Hematopoietic multipotent progenitor cell (in vitro differentiated cells): Measurements from ENCODE around the gene LENG8. TPM values are rescaled to one million over a fixed set of nuclear protein-coding genes. Genes with fewer than 3 reads are reported as not detected.
"Not testable (repeated sequence)": the region's sequence is repeated elsewhere in the genome, so short reads cannot be mapped to it uniquely, and the experiment has no call there.

Experiments used
- DNase-seq, 3 donors: peaks; one replicate each; pipeline ENCODE4 v3.0.0-alpha.2; 2011 to 2015; ENCODE audit warnings: low read depth in 2 of 3, low spot score in 2 of 3
- total RNA-seq: library from RNA; depleted of rRNA; stranded (reverse); fragments of >200 nt; gene quantifications from one replicate; pipeline ENCODE4 v1.2.3, GENCODE V29; 2012

The LENG8 gene
- total RNA-seq, 1 donor: 170 TPM

DNA sequence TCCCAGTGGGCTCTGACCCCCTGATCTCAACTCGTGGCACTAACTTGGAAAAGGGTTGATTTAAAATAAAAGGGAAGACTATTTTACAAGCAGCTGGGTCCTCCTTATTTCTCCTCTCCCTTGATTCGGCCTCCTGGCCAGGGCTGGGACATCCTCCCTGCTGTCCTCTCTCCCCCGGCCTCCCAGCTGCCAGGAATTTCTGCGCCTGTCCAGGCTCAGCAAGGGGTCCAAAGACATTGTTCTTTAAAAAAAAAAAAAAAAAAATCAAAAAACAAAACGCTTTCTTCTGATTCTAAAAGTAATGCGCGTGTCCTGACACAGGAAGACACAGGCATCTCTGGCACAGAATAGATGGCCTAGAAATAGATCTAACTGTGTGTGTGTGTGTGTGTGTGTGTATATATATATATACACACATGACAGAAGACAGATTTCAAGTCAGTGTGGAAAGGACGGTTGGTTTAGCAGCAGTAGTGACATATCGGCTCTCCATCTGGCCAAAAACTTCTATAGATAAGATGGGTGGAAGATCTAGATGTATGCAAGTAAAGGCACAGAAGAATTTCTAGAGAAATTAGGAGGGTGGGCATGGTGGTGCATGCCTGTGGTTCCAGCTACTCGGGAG lies 12.3 kb upstream of the LENG8 start:
- DNase-seq: no peak

DNA sequence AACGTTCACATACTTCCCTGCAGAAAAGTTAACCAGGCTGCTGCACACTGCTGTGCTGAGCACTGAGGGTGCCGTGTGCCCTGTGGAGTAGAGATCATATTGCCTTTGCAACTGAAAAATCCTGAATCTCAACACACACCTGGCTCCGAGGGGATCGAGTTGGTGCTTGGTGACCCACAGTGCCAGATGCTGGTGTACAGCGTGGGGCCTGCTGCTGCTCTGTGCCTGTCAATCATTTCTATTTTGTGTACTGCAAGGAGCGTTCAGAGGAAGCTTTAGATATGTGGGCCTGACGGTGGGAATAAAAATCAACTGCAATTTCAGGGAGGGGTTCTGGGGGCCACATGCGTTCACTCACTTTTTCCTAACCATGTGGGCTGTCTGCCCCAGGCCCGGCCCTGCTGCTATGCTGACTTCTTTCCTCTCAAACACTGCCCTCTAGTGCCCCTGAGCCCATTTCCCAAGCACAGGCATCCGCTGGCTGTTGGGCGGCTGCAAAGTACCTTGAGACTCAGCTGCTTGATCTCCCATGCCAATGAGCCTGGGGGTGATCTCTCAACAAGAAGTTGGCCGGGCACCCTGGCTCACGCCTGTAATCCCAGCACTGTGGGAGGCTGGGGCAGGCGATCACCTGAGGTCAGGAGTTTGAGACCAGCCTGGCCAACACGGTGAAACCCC lies 9.7 kb upstream of the LENG8 start:
- DNase-seq: peak in 2 of 3 donors; percentile 51 to 68

DNA sequence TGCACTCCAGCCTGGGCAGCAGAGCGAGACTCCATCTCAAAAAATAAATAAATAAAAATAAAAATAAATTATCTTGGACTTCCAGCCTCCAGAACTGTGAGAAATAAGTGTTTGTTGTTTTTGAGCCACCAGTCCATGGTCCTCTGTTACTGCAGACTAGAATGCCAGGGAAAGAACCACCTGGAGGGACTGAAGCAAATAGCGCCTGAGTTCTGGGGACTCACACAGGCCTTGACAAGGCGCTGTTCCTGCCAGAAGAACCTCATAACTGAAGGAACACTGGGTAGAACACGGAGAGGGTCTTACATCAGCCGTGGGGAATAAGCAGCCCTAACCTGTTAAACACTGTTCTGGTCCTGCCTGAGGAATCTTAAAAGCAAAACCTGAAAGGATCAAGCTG lies 8.4 kb upstream of the LENG8 start:
- DNase-seq: no peak

DNA sequence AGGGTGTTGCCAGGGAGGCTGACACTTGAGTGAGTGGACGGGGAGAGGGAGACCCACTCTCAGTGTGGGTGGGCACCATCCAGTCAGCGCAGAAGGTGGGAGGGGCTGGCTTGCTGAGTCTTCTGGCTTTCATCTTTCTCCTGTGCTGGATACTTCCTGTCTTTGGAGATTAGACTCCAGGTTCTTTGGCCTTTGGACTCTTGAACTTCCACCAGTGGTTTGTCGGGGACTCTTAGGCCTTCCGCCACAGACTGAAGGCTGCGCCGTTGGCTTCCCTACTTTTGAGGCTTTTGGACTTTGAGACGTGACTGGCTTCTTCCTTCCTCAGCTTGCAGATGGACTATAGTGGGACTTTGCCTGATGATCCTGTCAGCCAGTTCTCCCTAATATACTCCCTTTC lies 4.3 kb upstream of the LENG8 start:
- no peak for DNase-seq

DNA sequence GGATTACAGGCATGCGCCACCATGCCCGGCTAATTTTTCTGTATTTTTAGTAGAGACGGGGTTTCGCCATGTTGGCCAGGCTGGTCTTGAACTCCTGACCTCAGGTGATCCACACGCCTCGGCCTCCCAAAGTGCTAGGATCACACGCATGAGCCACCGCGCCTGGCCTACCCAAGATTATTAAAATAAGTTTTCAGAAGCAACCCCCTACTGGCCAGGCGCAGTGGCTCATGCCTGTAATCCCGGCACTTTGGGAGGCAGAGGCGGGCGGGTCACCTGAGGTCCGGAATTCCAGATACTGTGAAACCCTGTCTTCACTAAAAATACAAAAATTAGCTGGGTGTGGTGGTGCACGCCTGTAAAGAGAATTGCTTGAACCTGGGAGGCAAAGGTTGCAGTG lies 2.6 kb upstream of the LENG8 start:
- not testable (repeated sequence) for DNase-seq

DNA sequence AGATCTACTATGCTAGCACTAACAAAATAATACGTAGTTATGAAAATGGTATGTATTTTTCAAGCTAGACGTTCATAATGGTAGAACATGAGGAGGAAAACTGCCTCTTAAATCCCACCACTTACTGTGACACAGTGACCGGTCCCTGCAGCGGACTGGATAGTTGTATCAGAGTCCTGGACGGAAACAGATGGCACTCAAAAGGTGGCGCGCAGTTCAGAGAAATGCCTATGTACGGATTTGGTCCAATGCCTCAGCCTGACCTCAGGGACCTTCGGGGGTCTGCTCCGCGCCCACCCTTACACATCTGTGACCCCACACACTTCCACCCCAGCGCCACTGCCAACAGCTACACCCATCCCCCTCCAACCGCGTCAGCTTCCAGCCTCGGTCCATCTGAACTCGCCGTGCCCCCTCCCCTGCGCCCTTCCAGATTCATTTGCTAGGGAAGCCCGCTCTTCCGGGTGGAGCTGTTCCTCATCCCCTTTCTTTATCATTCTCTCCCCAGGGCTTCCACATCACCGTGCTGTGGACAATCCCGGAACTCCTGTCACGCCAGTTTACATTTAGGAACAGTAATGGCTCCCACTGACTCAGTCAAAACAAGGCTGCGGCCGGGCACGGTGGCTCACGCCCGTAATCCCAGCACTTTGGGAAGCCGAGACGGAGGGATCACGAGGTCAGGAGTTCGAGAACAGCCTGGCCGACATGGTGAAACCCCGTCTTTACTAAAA lies 792 bp upstream of the LENG8 start:
- DNase-seq: peak; percentile 40 to 62 (median 45)

DNA sequence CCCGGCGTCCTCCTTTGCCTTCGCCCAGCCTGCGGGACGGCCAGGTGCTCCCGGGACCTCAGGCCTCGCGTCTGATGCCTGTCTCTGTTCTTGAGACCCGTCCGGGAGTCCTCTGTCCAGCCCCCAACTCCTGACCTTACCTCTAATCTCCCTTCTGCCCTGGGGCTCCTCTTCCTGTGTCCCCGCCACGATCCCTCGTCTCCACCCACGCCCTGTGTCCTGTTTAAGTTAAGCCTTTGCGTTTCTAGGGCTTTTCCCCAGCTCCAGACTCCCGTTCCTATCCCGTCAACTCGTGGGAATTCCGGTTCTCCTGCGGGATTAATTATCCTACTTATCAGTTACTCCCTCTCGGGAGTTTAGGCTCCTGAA lies 686 bp downstream of the LENG8 start:
- no peak for DNase-seq

DNA sequence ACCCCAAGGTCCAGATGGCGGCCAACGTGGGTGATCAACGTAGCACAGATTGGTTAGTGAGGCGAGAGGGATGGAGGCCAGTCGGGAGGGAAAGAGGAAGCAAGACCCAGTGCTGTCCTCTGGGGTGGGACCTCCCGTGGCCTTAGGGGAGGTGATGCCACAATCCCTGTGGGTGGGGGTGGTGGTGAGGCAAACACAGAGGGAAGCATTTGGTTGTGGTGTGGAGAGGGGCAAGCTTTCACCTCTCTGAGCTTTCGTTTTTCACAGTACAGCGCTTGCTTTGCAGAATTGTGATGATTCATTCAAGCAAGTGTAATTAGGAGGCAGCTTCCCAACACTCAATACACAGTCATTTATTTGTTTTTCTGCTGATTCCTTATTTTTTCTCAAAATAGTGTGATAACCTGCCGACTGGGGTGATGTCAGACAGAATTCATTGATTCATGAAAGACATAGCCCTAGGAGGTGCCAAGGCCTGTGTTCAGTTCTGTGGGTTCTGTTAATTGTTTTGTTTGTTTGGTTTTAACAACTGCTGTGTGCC lies 2.4 kb downstream of the LENG8 start:
- no peak for DNase-seq

DNA sequence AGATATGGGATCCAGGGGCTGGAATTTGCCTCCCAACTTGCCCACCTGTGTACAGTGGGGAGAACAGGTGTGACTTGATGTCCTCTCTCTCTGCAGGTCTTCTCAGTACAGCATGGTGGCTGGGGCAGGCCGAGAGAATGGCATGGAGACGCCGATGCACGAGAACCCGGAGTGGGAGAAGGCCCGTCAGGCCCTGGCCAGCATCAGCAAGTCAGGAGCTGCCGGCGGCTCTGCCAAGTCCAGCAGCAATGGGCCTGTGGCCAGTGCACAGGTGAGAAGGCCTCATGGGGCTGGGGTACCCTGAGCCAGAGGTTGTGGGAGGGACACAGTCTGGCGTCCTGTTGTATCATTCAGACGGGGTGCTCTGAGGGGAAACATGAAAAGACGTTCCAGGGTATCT lies 3.0 kb downstream of the LENG8 start:
- DNase-seq: no peak

DNA sequence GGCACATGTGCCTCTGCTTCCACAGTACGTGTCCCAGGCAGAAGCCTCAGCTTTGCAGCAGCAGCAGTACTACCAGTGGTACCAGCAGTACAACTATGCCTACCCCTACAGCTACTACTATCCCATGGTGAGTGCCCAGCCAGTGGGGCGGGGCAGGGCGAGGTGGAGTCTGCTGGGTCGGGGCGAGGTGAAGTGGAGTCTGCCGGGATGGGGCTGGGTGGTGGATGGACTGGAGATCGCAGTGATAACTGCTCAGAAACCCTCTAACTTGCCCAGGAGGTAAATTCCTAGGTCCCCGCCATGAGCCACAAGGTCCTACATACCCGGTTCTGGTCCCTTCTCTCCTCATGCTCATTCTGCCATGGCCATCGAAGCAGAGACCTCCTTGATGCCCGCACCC lies 3.6 kb downstream of the LENG8 start:
- DNase-seq: no peak

DNA sequence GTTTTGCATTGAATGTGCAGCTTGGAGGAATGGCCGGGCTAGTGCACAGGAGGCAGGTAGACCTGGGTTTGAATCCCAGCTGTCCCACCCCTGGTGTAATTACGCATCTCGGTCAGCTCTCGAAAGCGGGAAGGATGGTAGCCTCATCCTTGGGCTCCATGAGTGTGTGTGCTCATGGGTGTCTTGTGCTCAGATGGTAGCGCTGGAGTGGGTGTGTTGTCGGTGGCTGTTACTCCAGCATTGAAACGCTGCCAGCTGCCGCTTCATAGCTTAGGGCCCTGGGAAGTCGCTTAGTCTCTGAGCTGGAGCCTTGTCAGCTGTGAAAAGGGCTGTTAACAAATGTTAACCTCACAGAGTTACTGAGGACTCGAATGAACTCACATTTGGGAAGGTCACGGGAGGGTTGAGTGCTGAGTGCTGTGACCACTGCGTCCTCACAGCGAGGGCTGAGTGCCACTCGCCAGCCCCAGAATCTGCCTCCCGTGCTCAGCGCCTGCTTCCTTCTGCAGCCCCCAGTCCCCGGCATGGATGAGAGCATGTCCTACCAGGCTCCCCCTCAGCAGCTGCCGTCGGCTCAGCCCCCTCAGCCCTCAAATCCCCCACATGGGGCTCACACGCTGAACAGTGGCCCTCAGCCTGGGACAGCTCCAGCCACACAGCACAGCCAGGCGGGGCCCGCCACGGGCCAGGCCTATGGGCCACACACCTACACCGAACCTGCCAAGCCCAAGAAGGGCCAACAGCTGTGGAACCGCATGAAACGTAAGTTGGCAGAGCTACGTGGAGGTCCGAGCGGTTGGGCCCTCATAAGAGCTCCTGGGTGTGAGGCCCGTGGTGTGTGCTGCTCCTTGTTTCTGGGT lies 5.2 kb downstream of the LENG8 start:
- DNase-seq: no peak

DNA sequence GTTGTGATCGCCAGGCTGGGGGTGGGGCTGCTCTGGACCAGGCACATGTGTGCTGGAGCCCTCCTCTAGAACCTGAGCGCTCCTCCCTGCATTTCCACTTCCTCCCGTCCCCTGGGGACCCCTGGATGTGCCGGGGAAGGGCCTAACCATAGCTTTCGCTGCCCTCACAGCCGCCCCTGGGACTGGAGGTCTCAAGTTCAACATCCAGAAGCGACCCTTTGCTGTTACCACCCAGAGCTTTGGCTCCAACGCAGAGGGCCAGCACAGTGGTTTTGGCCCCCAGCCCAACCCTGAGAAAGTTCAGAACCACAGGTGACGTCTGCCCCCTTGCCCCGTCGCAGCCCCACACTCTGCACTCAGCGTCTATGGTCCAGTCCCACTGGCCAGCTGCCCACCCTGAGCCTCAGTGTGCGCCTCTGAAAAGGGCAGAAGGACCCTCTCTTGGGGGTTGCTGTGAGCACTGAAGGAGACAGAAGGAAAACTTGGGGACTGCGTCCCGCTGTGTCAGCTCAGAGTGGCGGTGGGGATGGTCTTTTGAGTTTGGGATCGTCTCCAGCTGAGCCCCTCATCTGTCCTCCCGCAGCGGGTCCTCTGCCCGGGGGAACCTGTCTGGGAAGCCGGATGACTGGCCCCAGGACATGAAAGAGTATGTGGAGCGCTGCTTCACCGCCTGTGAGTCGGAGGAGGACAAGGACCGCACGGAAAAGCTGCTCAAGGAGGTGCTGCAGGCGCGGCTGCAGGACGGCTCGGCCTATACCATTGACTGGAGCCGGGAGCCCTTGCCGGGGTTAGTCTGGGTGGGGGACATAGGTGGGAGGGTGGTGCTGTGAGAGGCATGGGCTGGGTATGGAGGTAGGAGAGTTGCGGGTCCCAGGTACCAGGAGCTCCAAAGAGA lies 6.0 kb downstream of the LENG8 start:
- no peak for DNase-seq

DNA sequence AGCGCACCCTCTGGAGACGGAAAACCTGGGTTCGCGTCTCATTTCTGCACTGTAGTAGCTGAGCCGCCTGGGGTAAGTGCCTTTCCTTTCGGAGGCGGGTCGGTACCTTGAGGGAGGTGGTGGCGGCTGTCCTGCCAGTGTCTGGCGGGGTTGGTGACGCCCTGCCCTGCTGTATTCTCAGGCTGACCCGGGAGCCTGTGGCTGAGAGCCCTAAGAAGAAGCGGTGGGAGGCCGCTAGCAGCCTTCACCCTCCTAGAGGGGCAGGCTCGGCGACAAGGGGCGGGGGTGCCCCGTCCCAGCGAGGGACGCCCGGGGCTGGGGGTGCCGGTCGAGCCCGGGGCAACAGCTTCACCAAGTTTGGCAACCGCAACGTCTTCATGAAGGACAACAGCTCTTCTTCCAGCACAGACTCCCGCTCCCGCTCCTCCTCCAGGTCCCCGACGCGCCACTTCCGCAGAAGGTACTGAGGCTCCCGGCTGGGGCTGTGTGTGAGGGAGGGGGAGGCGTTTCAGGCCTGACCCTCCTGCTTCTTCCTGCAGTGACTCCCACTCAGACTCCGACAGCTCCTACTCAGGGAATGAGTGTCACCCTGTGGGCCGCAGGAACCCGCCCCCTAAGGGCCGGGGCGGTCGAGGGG lies 6.9 kb downstream of the LENG8 start:
- no peak for DNase-seq

DNA sequence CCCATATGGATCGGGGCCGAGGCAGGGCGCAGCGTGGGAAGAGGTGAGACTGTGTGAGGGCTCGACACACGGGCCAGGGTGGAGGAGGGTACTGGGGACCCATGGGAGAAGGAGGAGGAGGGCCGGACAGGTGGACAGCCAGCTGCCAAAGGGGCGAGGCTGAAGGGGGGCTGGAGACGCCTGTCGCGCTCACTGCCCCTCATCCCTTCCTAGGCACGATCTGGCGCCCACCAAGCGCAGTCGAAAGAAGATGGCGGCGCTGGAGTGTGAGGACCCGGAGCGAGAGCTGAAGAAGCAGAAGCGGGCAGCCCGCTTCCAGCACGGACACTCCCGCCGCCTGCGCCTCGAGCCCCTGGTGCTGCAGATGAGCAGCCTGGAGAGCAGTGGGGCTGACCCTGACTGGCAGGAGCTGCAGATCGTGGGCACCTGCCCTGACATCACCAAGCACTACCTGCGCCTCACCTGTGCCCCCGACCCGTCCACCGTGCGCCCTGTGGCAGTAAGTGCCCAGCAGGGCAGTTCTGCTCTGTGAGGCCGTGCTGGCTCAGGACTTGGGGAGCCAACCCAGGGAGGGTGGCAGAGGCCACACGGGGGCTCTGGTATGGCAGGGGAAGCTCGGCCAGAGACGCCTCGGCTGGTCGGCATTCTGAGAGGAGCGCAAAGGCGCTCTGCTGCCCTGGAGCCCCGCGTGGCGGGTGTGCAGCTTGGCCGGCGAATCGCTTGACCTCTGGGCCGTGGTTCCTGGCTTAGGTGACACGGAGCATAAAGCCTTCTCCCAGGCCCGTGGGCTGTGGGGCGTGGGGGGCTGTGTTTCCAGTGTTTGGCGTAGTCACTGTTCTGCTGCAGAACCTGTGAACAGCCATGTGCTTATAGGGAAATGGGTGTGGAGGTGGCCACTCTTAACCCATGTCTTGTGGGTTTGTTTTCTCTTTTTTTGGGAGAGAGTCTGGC lies 7.7 kb downstream of the LENG8 start:
- DNase-seq: no peak

DNA sequence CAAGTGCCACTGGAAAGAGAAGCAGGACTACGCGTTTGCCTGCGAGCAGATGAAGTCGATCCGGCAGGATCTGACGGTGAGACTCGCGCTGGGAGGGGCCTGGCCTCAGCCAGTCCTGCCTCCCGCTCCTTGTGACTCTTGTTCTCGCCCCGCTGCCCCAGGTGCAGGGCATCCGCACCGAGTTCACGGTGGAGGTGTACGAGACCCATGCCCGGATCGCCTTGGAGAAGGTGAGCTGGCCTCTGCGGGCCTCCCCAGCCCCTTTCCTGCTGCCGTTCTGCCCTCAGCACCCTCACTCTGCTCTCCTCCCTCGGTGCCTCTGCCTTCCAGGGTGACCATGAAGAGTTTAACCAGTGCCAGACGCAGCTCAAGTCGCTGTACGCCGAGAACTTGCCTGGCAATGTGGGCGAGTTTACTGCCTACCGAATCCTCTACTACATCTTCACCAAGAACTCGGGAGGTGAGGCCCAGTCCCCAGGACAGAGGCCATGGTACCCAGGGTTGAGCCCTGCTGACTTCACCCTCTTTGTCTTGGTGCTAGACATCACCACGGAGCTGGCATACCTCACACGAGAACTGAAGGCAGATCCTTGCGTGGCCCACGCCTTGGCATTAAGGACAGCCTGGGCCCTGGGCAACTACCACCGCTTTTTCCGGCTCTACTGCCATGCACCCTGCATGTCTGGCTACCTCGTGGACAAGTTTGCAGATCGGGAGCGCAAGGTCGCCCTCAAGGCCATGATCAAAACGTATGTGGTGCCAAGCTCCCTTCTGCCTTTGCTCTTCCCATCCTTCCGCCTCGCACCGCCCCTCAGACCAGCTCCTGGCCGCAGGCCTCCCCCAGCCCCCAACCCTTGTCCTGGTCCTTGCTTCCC lies 9.0 kb downstream of the LENG8 start:
- DNase-seq: no peak

DNA sequence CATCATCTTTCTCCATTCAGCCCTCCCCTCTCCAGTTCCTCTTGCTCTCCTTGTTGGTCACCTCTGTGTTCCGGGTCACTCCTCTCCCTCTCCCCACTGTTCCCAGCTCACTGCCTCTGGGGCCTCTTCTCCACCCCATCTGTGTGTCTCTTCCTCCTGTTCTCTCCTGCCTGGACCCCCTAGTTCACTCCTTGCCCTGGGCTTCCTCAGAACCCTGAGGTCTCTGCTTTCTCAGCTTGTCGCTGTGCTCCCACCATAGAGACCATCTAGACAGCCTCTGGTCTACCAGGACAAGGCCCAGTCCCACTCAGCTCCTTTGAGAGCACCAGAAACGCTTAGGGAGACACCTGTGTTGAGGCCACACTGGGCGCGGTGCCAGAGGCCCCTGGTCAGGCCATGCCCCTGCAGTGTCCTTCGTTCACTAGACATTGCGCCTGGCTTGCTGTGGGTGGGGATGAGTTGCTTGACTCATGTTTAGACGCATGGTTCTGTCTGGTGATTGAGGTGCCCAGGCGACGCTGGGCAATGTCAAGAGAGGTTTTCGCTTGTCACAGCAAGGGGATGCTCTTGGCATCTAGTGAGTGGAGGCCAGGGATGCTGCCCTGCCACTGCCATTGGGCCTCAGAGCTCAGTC lies 9.8 kb downstream of the LENG8 start:
- no peak for DNase-seq
